Testis (tissue), 2 donors: ENCODE data around the gene PPM1L.

Source experiments
- POLR2A ChIP-seq: fragments of 450-650 bp; IDR thresholded peaks from one replicate; pipeline ENCODE4 v1.6.1; 2017; ENCODE audit warnings: antibody characterized with exemption, mild to moderate bottlenecking, moderate library complexity
- TF ChIP-seq, protein P1 (sequence below), 3 experiments: fragments of 450-650 bp in 2 of 3; fragments of 200-600 bp in 1 of 3; sonication (generic) in 1 of 3; IDR thresholded peaks; one replicate each; pipeline ENCODE4 v1.5.1; 2016 to 2019; ENCODE audit warnings: antibody characterized with exemption in 3 of 3, mild to moderate bottlenecking in 2 of 3, moderate library complexity in 1 of 3

DNA sequence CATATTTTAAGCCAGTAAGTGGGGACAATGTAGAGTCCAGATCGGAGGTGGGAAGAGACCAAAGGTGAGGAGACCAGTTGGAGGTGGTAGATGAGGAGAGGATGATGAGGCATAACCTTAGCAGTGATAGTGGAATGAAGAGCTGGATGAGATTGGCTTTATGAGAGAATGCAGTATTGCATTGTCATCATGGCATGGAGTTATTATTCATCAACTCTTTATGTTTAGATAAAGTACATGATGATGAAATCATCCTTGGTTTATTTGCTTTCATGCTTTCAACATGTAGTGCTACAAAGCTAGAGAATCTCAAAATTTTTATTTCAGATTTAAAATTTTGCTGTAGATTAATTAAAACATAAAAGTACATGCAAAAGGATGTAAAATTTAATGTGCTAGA is 64.0 kb downstream of the PPM1L start:
- TF ChIP-seq, protein P1, sequence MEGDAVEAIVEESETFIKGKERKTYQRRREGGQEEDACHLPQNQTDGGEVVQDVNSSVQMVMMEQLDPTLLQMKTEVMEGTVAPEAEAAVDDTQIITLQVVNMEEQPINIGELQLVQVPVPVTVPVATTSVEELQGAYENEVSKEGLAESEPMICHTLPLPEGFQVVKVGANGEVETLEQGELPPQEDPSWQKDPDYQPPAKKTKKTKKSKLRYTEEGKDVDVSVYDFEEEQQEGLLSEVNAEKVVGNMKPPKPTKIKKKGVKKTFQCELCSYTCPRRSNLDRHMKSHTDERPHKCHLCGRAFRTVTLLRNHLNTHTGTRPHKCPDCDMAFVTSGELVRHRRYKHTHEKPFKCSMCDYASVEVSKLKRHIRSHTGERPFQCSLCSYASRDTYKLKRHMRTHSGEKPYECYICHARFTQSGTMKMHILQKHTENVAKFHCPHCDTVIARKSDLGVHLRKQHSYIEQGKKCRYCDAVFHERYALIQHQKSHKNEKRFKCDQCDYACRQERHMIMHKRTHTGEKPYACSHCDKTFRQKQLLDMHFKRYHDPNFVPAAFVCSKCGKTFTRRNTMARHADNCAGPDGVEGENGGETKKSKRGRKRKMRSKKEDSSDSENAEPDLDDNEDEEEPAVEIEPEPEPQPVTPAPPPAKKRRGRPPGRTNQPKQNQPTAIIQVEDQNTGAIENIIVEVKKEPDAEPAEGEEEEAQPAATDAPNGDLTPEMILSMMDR (IDR thresholded peaks at IDR 0.05): no peak
- no peak for TF ChIP-seq POLR2A
